ENCODE data around the gene ALLC.

GRCh38 chr2:3628800-3629199 lies 29.2 kb upstream of the ALLC start:
- TF ChIP-seq, protein P1, sequence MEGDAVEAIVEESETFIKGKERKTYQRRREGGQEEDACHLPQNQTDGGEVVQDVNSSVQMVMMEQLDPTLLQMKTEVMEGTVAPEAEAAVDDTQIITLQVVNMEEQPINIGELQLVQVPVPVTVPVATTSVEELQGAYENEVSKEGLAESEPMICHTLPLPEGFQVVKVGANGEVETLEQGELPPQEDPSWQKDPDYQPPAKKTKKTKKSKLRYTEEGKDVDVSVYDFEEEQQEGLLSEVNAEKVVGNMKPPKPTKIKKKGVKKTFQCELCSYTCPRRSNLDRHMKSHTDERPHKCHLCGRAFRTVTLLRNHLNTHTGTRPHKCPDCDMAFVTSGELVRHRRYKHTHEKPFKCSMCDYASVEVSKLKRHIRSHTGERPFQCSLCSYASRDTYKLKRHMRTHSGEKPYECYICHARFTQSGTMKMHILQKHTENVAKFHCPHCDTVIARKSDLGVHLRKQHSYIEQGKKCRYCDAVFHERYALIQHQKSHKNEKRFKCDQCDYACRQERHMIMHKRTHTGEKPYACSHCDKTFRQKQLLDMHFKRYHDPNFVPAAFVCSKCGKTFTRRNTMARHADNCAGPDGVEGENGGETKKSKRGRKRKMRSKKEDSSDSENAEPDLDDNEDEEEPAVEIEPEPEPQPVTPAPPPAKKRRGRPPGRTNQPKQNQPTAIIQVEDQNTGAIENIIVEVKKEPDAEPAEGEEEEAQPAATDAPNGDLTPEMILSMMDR (IDR thresholded peaks at IDR 0.05): no peak
- TF ChIP-seq EP300 (IDR thresholded peaks at IDR 0.05; ENCODE audit: low read depth) (no peak), POLR2A (IDR thresholded peaks at IDR 0.05) (no peak), POLR2AphosphoS5 (IDR thresholded peaks at IDR 0.05) (no peak)

Measured in transverse colon (tissue), 4 donors.